NCI-H774 (cell line): ENCODE data around the gene TTLL8.
"Not testable (repeated sequence)": the region's sequence is repeated elsewhere in the genome, so short reads cannot be mapped to it uniquely, and the experiment has no call there.

Experiments
- DNase-seq: peaks from one replicate; lab custom pipeline; 2025; lab: John Stamatoyannopoulos, UW

Gene TTLL8

DNA sequence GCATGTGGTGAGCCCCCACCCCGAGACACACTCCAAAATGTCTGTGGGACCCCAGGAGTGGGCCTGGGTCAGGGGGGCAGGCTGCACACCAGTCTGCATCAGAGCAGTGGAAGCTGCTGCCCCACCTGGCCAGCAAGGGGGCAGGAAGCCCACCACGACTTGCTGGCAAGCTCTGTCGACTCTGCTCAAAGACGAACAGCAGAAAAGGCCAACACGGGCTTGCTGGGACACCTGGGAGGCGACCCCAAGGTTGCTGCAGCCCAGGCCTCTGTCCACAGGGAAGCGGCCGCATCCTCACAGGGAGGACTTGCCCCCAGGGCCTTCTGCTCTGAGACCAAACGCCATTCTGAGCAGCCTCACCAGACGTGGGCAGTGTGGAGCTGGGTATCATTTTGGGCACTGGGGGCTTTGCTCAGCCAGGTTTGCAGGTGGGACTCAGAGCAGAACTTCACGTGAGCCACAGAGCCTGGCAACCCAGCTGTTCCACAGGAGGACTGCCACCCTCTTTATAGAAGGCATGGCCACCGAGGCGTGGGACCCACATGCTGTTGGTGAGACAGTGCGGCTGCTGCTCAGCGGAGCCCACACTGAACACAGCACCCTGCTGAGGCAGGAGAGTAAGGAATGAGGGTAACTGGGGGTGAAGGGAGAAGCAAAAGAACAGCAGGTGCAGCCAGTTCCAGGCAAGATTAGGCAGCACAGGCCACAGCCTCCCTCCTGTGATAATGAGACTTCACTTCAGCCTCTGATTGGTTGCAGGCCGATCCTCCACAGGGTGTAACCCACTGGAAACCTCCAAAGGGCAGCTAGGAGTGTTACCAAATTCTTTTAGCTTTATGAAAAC, 56.5 kb downstream of the TTLL8 start:
- DNase-seq, result no peak

DNA sequence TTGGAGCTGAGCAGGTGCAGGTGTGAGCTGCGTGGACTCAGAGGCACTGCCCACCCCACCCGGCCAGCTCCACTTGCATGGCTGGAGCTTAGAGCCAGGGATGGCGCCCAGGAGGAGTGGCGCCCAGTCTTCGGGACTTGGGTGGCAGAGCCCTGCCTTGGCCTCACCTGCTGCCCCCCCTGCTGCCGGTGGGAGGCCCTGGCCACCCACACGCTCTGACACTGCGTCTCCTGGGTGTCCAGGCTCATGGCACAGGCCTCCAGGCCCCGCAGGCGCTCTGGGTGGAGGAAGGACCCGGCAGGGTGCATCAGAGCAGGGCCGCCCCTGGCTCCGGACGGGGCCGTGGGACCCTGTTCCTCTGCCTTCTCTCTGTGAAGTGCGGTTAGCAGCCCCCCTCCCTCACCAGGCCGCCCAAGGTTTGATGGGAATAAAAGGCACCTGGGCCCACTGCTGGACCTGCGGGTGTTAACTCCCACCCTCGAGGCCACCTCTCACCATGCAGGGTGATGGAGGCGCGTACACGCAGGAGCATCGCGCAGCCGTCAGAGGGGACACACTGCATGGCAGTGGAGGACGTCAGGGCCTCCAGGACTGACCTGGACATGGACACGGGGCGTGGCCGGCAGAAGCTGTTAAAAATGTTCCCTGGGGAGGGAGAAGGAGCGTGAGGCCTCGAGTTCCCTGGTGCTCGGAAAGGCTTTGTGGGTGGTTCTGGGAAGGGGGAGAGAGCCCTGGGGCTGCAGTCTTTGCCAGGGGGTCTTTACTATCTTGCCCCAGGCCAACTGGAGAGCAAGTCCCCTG, 57.3 kb downstream of the TTLL8 start:
- no peak for DNase-seq

DNA sequence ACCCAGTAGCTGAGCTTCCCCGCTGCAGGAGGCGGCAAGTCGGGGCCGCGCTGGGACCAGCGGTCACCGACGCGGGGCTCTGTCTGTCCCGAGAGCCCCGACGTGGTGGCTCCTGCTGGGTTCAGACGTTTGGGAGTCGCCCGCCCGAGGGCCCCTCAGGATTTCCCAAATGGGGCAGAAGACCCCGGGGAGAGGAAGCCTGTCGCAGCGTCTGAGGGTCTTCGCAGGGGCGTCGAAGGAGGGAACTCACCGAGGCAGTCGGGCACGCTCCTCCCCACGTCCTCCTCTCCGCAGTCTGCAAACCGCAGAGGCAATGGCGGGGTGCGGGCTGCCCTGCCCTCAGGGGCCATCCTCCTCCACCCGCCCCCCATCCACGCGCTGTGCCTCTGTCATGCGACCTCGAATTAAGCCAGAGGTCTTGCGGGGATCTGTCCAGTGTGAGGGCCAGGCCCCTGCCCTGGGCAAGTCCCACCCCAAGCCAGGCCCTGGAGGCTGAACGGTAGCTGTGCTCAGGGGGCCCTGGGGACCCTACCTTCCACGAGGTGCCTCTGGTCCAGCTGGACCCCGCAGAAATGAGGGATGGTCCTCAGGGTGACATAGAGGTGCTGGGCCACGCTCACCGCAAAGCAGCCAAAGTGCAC, 58.0 kb downstream of the TTLL8 start:
- no peak for DNase-seq

DNA sequence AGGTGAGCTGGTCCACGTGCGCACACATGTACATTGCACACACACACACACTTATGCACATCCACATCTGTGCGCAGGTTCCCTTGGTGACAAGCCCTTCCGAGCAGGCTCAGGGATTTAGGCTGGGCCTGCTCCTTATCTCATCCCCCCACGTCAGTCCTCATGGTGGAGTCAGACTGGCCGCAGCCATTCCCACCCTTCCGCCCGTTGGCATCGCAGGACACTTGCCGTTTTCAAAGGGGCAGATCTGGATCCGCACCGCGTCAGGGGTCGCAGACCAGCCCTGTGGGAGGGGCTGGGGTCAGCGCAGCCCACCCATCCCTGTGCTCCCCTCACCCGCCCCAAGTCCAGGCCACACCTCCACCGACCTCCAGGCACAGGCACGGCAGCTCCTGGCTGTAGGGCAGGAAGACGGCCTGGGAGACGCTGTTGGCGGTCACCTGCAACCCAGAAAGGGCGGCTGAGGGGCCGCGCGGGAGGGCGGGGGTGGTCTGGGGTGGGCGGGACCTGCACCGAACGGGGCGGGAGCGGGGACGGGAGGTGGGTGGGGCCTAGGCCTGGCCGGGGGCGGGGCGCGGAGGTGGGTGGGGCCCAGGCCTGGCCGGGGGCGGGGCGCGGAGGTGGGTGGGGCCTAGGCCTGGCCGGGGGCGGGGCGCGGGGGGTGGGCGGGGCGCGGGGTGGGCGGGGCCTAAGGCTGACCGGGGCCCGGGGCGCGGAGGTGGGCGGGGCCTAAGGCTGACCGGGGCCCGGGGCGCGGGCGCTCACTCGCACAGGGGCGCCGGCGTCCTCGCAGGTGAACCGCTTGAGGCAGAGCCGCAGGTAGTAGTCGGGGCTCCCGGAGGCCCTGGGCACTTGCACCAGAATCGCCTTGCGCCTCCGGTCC, 58.8 kb downstream of the TTLL8 start:
- no peak for DNase-seq

DNA sequence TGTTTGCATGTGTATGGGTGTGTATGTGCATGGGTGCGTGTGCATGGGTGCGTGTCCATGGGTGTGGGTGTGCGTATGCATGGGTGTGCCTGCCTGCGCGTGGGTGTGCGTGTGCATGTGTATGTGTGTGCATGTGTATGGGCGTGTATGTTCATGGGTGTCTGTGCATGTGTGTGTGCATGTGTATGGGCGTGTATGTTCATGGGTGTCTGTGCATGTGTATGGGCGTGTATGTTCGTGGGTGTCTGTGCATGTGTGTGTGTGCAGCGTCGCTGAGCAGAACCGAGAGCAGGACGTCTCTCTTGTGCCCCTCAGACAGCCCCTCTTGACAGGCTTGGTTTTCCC, 59.4 kb downstream of the TTLL8 start:
- no peak for DNase-seq

DNA sequence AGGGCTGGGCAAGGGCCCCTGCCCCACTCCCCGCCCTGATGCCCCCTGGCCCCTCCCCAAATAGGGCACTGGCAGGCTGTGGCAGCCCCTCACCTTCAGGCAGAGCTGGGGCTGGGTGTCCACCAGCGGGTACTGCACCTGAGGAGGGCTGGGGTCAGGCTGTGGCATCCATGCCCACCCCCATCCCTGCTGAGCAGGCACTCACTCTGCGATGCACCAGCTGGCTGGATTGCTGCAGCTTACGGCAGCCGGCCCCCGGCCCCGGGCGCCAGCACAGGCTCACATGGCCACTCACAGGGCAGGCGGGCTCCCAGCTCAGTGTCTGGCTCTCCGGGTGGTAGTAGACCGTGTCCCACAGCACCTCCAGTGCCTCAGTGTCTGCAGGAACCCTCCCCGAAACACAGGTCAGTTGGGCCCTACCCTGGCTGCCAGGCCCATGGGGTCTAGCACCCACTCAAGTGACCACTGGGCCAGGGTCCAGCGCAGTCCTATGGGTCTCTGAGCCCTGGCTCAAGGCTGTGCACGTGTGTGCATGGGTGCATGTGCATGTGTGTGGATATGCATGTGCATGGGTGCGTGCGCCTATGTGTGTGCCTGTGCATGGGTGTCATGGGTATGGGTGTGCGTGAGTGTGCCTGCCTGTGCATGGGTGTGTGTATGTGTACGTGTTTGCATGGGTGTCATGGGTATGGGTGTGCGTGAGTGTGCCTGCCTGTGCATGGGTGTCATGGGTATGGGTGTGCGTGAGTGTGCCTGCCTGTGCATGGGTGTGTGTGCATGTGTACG, 60.0 kb downstream of the TTLL8 start:
- DNase-seq, result no peak

DNA sequence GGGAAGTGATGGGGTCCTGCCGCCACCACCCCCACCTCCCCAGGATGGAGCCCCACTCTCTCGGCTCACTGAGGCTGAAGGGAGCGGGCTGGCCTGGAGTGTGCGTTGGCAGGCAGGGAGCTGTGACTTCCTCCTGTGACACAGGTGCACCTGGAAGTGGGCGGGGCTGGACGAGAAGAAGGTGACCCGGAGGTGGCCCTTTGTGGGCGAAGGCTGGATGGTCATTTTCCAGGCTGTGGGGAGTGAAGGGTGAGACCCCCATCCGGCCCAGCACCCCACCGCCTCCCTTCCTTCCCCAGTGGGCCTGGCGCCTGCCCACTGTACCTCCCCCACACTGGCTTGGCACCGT, 60.9 kb downstream of the TTLL8 start:
- no peak for DNase-seq

DNA sequence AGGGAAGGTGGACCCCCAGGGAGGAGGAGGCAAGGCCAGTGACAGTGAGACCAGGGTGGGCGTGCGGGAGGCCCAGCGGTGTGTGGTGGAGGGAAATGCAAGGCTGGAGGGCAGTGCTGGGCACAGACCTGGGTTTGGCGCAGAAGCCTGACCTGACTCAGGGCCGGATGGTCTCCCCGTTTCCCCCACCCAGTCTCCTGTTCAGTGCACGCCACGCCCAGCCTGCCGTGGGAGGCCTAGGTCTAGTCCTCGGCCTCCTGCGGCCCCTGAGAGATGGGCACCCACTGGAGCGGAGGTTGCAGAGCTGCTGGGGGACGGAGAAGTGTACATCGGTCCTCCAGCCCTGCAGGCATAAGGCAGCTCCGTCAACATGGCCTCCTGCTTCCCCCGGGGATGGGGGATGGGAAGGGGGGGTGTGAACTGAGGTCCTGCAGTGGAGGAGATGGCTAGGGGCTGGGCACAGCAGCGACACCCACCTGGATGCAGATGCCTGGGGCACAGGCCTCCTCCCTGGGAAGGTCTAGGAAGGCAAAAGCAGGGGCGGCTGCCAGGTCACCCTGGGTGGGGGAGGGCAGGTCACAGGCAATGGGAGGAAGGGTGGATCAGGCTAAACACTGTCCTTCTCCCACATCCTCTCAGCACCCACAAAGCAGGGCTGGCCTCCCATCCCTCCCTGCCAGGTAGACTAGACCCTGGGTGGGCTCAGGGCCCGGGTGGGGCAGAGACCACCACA, 61.4 kb downstream of the TTLL8 start:
- DNase-seq, result no peak

DNA sequence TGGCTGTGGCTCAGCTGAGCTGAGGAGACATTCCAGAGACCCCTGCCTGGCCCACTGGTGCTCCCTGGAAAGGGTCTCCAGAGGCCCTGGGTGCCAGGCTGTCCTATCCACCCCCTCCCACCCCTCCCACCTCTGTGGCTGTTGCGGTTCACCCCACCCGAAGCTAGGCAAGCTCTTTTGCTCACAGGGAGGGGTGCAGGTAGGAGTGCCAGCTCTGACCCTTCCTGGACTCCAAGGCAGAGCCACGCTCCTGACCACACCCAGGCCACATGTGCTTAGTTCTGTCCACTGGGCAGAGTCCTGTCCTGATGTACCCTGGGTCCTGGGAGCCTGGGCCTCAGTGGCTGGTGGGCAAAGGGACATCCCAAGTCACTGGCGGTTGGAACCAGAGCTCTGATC, 62.0 kb downstream of the TTLL8 start:
- no peak for DNase-seq

DNA sequence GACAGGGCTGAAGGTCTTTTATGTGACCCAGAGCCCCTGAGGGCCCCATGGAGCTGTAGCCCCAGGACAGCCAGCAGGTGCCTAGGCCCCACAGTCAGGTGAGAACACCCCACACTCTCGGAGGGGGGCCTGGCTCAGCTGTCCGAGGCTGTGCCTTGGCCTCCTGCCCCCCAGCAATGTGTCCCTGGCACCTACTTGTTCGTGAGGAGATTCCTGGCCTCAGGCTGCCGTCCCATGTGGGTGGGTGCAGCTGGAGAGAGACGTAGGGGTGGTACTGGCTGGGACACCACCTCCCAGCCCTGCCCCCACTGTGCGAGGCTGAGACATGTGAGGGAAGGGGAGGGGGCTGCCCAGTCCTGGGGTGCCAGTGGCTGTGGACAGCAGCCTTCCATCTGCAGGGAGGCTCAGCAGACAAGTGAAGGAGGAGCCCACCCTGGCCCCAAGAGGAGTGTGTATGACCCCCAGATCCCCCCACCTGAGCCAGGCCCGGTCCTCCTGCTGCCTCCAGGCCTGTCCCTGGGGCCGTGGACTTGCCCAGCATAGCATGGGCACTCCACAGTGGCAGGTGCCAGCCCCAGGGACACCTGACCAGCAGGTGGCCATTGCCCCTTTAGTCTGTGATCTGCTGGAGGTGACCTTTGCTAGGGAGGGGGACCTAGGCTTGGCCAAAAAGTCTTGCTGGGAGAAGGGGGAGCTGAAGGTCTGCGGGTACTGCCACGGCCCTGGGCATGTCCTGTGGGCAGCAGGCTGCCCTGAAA, 62.6 kb downstream of the TTLL8 start:
- no peak for DNase-seq

DNA sequence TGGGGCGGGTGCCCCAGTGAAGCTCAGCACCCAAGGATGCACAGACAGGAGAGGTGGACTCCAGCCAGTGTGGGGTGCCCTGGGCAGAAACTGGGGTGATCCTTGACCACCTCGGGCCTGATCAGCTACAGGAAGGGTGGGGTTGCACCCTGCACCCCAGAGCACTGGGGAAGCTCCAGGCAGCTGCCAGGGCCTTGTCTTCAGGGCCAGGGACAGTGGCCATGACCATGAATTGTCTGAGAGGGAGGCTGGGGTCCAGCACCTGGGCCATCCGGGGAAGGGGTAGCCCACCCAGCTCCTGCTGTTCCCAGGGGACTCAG, 63.1 kb downstream of the TTLL8 start:
- no peak for DNase-seq

DNA sequence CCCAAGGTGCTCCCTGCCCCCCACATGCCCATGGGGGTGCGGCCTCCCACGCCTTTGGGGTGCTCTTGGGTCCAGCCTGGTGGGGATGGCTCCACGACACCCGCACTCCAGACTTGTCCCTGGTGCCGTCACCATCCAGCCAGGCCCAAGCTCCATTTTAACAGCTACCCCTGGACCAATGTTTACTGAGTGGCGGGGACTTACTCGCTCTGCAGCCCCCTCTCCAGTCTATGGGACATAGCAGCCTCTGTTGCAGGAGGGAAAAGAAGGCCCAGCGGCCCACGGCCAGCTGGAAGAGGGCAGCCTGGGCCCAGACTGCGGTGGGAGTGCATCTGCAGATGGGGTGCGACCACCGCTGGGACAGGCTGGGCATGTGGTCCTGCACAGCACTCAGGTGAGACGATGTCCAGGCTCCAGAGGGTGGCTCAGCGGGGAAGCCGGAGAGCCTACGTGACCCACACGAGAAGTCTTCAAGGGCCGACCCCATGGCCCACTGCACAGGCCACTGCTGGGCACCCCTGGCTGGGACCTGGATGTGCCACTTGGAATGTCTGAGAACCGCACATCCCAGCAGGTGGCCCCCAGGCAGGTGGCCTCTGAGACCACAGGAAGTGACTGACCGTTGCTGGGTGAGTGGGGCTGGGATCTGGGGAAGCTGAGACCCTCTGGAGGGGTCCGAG, 63.6 kb downstream of the TTLL8 start:
- DNase-seq, result no peak

DNA sequence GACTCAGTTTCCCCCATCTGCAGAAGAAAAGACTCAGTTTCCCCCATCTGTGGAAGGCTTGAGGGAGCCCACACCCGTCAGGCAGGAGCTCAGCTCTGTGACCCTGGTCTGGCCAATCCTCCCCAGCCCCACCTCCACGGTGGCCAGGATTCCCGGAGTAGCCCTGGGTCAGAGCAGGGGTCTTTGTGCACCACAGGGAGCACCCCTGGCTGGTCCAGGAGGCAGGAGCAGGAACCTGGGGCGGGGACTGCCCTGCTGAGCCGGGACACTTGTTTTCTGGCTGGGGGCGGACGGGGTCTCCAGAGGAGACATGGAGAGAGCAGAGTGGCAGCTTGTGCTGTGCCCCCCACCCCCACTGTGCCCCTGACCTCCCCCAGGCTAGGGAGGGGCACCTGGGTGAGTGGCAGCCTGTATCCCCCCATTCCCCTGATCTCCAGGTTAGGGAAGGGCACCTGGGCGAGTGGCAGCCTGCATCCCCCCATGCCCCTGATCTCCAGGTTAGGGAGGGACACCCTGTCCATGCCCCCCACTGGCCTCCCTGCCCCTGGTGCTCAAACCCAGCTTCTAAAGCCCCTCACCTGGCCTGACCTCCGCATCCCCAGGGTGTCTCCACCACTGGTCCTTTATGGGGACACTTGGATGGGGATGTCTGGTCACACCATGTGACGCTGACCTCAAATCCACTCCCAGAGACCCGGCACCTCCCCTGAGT, 64.3 kb downstream of the TTLL8 start:
- DNase-seq, result no peak

DNA sequence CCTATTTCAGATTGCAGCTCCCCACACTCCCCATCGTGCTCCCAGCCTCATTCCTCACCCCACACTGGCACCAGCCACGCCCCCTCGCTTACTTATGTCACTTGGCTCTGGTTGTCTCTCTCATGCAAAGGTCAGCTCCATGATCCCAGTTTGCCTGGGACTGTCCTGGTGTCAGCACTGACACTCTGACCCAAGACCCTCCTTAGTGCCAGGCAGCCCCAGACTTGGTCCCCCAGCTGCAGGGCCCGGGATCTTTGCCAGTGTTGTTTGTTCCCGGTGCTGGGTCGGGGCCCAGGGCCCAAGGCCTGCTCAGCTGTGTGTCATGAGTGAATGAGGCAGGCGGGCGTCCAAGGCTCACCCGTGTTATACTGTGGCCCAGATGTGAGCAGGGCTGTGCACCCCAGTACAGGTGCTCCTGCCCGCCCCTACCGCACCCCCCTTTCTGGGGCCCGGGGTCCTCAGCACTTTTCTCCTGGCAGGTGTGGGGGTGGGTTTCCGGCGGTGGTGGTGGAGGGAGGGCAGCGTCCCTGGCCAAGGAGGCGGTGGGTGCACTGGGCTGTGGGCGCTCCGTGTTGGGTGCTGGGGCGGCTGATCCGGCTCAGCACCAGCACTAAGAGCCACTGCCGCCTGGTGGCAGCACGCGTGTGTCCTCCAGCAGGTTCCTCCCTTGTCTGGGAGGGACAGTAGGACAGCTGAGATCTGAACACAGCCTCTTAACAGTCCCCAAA, 65.0 kb downstream of the TTLL8 start:
- DNase-seq, result no peak

DNA sequence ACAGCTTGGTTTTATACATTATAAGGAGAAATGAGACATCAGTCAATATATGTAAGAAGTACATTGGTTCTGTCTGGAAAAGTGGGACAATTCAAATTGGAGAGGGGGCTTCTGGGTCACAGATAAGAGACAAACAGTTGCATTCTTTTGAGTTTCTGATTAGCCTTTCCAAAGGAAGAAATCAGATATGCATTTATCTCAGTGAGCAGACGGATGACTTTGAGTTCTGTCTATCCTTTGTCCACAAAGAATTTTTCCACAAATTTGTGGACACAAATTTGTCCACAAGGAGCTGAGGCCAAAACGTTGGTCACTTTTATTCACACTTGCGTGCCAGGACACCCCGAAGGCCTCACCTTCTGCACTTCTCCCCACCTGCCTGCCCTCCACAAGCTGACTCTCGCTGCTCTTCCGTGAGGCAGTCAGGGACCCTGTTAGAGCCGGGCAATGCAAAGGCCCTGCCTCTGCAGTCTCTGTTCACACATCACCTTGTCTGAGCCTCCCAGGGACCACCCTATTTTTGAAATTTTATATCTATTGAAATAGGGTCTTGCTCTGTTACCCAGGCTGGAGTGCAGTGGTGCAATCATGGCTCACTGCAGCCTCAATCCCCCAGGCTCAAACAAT, 66.1 kb downstream of the TTLL8 start:
- no peak for DNase-seq

DNA sequence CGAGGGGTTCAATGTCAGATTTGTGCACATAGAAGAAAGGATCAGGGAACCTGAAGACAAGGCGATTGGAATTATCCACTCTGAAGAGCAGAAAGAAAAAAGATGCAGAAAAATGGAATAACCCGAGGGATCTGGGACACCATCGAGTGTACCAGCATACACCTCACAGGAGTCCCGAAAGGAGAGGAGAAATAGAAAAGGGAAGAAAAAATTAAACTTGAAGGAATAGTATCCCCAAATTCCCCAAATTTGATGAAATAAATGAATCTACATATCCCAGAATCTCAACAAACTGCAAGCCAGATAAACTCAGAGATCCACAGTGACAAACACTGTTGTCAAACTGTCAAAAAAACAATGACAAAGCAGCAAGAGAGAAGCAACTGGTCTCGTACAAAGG, 66.9 kb downstream of the TTLL8 start:
- no peak for DNase-seq

DNA sequence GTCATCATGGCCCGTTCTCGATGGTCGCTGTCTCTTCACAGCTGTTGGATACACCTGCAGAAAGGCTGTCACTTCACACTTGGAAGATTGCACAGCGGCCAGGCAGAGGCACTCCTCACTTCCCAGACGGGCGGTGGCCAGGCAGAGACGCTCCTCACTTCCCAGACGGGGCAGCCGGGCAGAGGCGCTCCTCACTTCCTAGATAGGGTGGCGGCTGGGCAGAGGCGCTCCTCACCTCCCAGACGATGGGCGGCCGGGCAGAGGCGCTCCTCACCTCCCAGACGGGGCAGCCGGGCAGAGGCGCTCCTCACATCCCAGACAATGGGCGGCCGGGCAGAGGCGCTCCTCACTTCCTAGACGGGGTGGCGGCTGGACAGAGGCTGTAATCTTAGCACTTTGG, 68.3 kb downstream of the TTLL8 start:
- not testable (repeated sequence) for DNase-seq

DNA sequence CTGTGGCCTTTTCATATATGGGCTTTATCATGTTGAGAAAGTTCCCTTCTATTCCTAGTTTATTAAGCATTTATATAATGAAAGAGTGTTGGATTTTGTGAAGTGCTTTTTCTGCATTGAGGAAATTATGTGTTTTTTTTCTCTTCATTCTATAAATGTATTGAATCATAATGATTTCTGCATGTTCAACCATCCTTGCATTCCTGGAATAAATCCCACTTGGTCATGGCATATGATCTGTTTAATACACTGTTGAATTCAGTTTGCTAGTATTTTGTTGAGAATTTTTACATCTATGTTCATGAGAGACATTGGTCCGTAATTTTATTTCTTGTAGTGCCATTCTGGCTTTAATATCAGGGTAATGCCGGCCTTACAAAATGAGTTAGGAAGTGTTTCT, 71.8 kb downstream of the TTLL8 start:
- DNase-seq, result no peak
